Fibroblast of skin of scalp (primary cell): ENCODE results near the gene RNF167.

ENCODE experiments used
- DNase-seq: peaks from one replicate; pipeline ENCODE4 v3.0.0-alpha.2; 2013

RNF167 gene

GRCh38 chr17:4986951-4987766 is 47.1 kb downstream of the RNF167 start, which contains the start of gene CAMTA2:
Gene CAMTA2, minus strand, starts transcription at chr17:4987675. Its CDS starts 1,453 bp downstream, at chr17:4986222.
- DNase-seq = peak; percentile 85

GRCh38 chr17:4987767-4988567 is 47.9 kb downstream of the RNF167 start:
- peak; percentile 48 for DNase-seq

GRCh38 chr17:4994081-4994595 is 54.1 kb downstream of the RNF167 start:
- peak; percentile 21 for DNase-seq
